ENCODE measurements around the gene TRABD2B. TPM values are rescaled to one million over a fixed set of nuclear protein-coding genes. Genes with fewer than 3 reads are reported as not detected.

TRABD2B gene
- total and polyA plus RNA-seq, 2 of the 13 experiments (the other 11 are each of a cell fraction or from before 2014, with no cell fraction given) = 0.04 TPM; not detected in 1

DNA sequence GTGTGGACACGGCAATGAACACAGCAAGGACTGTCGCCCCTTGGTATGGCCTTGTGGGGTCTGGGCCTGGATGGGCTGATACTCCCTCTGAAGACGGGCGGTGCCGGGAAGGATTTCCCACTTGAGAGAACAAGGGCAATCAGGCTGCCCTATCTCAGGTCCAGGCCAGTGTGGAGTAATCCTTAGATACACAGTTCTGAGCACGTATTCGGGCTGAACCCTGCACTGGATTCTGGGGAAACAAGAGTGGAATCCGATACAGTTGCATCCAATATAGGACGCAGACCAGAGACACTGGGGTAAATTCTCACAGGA is 177.7 kb downstream of the TRABD2B start (continued):
- TF ChIP-seq, protein P1, sequence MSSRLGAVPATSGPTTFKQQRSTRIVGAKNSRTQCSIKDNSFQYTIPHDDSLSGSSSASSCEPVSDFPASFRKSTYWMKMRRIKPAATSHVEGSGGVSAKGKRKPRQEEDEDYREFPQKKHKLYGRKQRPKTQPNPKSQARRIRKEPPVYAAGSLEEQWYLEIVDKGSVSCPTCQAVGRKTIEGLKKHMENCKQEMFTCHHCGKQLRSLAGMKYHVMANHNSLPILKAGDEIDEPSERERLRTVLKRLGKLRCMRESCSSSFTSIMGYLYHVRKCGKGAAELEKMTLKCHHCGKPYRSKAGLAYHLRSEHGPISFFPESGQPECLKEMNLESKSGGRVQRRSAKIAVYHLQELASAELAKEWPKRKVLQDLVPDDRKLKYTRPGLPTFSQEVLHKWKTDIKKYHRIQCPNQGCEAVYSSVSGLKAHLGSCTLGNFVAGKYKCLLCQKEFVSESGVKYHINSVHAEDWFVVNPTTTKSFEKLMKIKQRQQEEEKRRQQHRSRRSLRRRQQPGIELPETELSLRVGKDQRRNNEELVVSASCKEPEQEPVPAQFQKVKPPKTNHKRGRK (CRISPR knock-in tag; IDR thresholded peaks at IDR 0.05) = no peak
- TF ChIP-seq HDAC2 (CRISPR knock-in tag; IDR thresholded peaks at IDR 0.05) (peak; percentile 90), TBP (CRISPR knock-in tag; IDR thresholded peaks at IDR 0.05) (no peak), NBN (conservative IDR thresholded peaks at IDR 0.05) (no peak), GTF2F1 (IDR thresholded peaks at IDR 0.05; ENCODE audit: low read length) (no peak), ZNF317 (CRISPR knock-in tag; IDR thresholded peaks at IDR 0.05) (no peak), BHLHE40 (IDR thresholded peaks at IDR 0.05; ENCODE audit: low read length) (no peak), ZNF775 (CRISPR knock-in tag; IDR thresholded peaks at IDR 0.05; ENCODE audit: borderline replicate concordance) (no peak), TBX2 (CRISPR knock-in tag; IDR thresholded peaks at IDR 0.05; ENCODE audit: borderline replicate concordance) (peak; percentile 83), EZH2 (conservative IDR thresholded peaks at IDR 0.05; ENCODE audit: low read depth, low read length) (no peak), ZBTB7A (CRISPR knock-in tag; IDR thresholded peaks at IDR 0.05) (peak; percentile 74), FOXP1 (IDR thresholded peaks at IDR 0.05) (no peak), FOXP1 (CRISPR knock-in tag; IDR thresholded peaks at IDR 0.05) (peak; percentile 64; the same call in 1 of the 2 replicates), PAWR (CRISPR knock-in tag; IDR thresholded peaks at IDR 0.05; ENCODE audit: borderline replicate concordance) (no peak), YY1 (IDR thresholded peaks at IDR 0.05; ENCODE audit: insufficient read depth, insufficient replicate concordance, low read depth, low read length) (no peak), HNRNPL (IDR thresholded peaks at IDR 0.05; ENCODE audit: low read depth, low read length) (no peak), NR1H2 (CRISPR knock-in tag; IDR thresholded peaks at IDR 0.05; ENCODE audit: borderline replicate concordance, low read depth) (no peak), ZNF430 (CRISPR knock-in tag; IDR thresholded peaks at IDR 0.05) (peak; percentile 71; the same call in 1 of the 2 replicates), EHMT2 (IDR thresholded peaks at IDR 0.05; ENCODE audit: borderline replicate concordance, low read depth, low read length) (no peak), GPN1 (CRISPR knock-in tag; IDR thresholded peaks at IDR 0.05; ENCODE audit: borderline replicate concordance) (no peak), ZNF331 (CRISPR knock-in tag; IDR thresholded peaks at IDR 0.05) (0 out of 2 replicates have a peak, but pooled peaks have one; percentile 36), NFATC3 (CRISPR knock-in tag; IDR thresholded peaks at IDR 0.05) (no peak), ZNF772 (CRISPR knock-in tag; IDR thresholded peaks at IDR 0.05) (peak; percentile 62), RORA (CRISPR knock-in tag; IDR thresholded peaks at IDR 0.05) (no peak)
- TF ChIP-seq, protein P2, sequence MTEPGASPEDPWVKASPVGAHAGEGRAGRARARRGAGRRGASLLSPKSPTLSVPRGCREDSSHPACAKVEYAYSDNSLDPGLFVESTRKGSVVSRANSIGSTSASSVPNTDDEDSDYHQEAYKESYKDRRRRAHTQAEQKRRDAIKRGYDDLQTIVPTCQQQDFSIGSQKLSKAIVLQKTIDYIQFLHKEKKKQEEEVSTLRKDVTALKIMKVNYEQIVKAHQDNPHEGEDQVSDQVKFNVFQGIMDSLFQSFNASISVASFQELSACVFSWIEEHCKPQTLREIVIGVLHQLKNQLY (CRISPR knock-in tag; IDR thresholded peaks at IDR 0.05) = peak; percentile 72; the same call in 1 of the 2 replicates
- TF ChIP-seq, protein P3, sequence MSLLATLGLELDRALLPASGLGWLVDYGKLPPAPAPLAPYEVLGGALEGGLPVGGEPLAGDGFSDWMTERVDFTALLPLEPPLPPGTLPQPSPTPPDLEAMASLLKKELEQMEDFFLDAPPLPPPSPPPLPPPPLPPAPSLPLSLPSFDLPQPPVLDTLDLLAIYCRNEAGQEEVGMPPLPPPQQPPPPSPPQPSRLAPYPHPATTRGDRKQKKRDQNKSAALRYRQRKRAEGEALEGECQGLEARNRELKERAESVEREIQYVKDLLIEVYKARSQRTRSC (CRISPR knock-in tag; IDR thresholded peaks at IDR 0.05; ENCODE audit: low read depth) = no peak
- TF ChIP-seq, protein P4, sequence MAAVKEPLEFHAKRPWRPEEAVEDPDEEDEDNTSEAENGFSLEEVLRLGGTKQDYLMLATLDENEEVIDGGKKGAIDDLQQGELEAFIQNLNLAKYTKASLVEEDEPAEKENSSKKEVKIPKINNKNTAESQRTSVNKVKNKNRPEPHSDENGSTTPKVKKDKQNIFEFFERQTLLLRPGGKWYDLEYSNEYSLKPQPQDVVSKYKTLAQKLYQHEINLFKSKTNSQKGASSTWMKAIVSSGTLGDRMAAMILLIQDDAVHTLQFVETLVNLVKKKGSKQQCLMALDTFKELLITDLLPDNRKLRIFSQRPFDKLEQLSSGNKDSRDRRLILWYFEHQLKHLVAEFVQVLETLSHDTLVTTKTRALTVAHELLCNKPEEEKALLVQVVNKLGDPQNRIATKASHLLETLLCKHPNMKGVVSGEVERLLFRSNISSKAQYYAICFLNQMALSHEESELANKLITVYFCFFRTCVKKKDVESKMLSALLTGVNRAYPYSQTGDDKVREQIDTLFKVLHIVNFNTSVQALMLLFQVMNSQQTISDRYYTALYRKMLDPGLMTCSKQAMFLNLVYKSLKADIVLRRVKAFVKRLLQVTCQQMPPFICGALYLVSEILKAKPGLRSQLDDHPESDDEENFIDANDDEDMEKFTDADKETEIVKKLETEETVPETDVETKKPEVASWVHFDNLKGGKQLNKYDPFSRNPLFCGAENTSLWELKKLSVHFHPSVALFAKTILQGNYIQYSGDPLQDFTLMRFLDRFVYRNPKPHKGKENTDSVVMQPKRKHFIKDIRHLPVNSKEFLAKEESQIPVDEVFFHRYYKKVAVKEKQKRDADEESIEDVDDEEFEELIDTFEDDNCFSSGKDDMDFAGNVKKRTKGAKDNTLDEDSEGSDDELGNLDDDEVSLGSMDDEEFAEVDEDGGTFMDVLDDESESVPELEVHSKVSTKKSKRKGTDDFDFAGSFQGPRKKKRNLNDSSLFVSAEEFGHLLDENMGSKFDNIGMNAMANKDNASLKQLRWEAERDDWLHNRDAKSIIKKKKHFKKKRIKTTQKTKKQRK (IDR thresholded peaks at IDR 0.05; ENCODE audit: low read length) = no peak
- TF ChIP-seq, protein P5, sequence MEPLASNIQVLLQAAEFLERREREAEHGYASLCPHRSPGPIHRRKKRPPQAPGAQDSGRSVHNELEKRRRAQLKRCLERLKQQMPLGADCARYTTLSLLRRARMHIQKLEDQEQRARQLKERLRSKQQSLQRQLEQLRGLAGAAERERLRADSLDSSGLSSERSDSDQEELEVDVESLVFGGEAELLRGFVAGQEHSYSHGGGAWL (CRISPR knock-in tag; IDR thresholded peaks at IDR 0.05) = no peak
